ENCODE measurements around the gene MAJIN.

MAJIN gene

DNA sequence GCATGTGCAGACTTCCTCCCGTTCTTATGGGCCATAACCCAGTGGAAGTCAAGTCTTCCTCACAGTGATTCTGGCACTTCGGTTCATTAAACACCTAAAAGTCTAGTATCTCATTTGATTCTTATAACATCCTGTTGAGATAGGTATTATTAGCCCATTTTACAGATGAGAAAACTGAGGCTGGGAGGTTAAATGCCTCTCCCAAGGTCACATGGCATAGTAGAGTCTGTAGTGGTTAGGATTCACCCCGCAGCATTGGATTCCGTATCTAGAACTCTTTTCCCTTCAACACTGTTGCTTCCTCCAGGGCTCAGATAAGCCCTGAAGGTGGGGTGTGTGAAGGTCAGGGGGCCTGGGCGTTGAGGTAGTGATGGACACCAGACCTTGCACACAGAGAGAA is 39.6 kb downstream of the MAJIN start:
- no peak for DNase-seq (ENCODE audit: low read depth)

DNA sequence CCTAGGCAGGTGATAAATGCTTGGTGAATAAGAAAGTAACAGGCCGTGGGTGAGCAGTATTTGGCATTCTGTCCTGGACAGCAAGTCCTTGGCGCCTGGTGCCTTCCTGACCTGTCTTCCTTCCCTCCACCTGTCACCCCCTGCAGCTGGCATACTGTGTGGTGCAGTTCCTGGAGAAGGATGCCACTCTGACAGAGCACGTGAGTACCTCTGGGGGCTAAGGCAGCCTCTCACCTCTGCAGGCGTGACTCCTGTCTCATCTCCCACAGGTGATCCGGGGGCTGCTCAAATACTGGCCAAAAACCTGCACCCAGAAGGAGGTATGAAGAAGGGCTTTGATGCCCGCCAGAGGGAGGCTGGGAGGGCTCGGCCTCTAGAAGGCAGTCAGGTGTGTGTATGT is 40.6 kb downstream of the MAJIN start:
- DNase-seq (ENCODE audit: low read depth): no peak

DNA sequence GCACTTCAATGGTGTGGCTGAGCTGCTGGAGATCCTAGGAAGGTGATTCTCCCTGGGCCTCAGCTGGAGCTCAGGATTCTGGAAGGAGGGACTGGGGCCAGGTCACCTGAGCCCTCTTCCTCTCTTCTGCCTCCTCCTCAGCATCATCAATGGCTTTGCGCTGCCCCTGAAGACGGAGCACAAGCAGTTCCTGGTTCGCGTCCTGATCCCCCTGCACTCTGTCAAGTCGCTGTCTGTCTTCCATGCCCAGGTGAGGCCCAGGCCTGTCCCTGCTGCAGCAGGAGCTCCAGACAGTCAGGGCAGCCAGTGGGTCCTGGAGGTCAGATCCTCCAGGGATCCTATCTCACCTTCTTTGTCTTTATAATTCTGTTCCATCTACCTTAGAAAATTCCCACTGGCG is 41.6 kb downstream of the MAJIN start:
- no peak for DNase-seq (ENCODE audit: low read depth)

- DNase-seq (ENCODE audit: low read depth): no peak
Observed at GRCh38 chr11:64929625-64930024, 42.3 kb downstream of the MAJIN start.

GRCh38 chr11:64928957-64929356 is 43.0 kb downstream of the MAJIN start:
- DNase-seq (ENCODE audit: low read depth): no peak

GRCh38 chr11:64926689-64927088 is 45.2 kb downstream of the MAJIN start:
- DNase-seq (ENCODE audit: low read depth): no peak

DNA sequence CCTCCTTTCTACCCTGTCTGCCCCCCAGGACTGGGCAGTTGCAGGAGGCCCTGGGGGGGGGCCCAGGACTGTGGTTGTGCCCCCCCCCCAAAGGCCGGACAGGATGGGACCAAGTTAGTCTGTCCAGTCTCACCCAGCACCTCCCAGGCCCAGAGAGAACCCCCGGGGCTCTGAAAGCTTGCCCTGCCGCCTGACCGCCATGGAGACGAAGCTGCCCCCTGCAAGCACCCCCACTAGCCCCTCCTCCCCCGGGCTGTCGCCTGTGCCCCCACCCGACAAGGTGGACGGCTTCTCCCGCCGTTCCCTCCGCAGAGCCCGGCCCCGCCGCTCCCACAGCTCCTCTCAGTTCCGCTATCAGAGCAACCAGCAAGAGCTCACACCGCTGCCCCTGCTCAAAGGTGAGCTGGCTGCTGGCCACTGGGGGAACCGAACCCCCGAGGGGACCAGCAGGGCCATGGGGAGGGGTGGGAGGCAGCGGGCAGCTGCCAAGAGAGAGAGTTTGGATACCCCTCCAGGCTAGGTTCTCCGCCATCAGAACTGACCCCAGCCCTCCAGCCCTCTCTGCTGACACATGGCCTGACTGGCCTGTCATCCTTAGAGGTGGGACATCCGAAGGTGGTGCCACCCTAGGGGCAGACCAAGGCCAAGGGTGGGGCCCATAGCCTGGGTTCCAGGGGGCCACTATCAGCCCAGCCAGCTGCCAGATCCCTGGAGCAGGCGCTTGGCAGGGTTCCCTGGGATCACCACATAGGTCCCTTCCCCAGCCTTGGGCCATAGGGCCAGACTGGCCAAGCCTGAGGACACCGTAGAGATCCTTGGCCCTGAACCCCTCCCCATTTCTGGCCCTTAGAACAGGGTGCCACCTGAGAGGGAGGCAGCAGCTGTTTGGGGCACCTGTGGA is 46.1 kb downstream of the MAJIN start:
- no peak for DNase-seq (ENCODE audit: low read depth)

GRCh38 chr11:64924910-64925284 is 47.0 kb downstream of the MAJIN start:
- peak; percentile 26 for DNase-seq (ENCODE audit: low read depth)

DNA sequence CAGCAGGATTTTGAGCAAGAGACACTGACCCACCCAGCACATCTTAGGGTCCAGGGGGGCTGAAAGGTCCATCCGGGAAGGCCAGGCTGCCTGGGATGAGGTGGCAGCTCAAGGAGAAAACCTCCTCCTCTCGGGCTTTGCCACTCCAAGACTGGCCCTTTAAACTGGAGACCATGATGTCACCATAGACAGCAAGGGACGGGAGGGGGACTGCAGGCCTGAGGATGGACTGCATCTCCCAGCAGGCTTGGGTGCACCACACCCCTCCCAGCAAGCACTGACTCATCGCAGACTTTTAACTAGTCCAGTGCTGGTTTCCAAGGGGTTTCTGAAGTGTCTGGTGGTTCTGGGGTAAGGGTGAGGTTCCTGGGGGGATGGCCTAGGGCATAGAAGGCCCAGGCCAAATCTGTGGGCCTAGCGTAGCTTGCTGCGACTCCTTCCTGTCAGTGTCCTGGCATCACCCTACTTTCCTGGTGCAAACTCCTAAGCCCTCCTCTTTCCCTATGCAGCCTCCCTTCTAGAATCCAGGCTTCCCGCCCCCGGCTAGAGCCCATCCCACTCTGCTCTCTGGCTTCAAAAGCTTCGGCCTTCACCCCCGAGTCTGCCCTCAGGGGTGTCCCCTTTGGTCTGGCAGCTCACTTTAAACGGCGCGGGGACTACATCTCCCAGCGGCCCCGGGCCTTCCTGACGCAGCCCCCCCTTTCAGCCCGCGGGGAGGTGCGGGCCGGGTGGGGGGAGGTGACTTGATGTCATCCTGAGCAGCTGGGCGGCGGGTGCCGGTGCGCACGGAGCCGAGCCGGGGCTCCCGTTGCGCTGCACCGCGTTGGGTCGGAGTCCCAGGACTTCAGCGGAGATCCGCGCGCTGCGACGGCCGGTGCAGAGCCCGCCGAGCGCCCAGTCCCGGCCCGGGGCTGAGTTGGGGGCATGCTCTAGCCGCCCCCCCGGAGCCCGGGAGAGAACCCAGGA is 47.7 kb downstream of the MAJIN start, which contains the start of gene PPP2R5B:
PPP2R5B (plus strand) TSS at position 746 of the 966 bp plus-strand sequence. CDS start 1,046 bp downstream, outside the sequence.
- DNase-seq (ENCODE audit: low read depth): peak; percentile 97

GRCh38 chr11:64923151-64923661 is 48.7 kb downstream of the MAJIN start:
- no peak for DNase-seq (ENCODE audit: low read depth)

DNA sequence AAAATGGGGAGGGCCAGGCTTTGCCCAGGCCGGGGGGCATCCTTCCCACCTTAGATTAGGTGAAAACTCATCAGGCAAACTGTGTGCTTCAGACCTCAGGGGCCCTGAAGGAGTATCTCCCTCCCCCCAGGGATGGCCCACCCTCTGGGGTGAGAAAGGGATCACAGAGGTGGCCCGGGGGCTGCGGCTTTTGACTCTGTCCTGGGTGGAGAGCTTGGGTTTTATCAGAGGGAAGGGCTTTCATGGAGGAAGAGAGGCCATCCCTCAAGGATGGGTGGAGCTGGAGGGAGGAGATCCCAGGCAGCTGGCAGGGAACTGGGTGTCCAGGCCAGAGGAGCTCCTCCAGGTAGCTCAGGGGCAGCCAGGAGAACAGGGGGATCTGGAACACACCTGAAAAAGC is 50.5 kb downstream of the MAJIN start:
- DNase-seq (ENCODE audit: low read depth): no peak

GRCh38 chr11:64920124-64920523 is 51.8 kb downstream of the MAJIN start:
- no peak for DNase-seq (ENCODE audit: low read depth)

GRCh38 chr11:64919627-64920026 is 52.3 kb downstream of the MAJIN start:
- DNase-seq (ENCODE audit: low read depth): no peak

DNA sequence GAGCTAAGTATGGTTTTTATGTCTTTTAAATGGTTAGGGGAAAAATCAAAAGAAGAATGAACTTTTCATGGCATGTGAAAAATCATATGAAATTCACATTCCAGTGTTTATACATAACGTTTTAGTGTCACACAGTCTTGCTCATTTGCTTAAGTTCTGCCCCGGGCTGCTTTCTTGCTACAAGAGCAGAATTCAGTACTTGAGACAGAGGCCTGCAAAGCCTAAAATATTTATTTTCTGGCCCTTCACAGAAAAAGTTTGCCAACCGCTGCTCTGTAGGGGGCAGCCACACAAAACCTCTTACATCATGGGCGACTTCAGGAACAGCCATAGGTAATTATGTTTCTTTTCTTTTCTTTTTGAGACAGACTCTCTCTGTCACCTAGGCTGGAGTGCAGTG is 53.9 kb downstream of the MAJIN start:
- DNase-seq (ENCODE audit: low read depth): peak; percentile 72

GRCh38 chr11:64917663-64917995 is 54.3 kb downstream of the MAJIN start:
- DNase-seq (ENCODE audit: low read depth): no peak

- peak; percentile 100 for DNase-seq (ENCODE audit: low read depth)
Observed at GRCh38 chr11:64916775-64917662, 54.9 kb downstream of the MAJIN start, which contains the start of gene ATG2A. ATG2A (minus strand) TSS chr11:64917209; CDS start chr11:64917135, 74 bp downstream.

- DNase-seq (ENCODE audit: low read depth): peak; percentile 41
Observed at GRCh38 chr11:64916040-64916774, 55.7 kb downstream of the MAJIN start.

DNA sequence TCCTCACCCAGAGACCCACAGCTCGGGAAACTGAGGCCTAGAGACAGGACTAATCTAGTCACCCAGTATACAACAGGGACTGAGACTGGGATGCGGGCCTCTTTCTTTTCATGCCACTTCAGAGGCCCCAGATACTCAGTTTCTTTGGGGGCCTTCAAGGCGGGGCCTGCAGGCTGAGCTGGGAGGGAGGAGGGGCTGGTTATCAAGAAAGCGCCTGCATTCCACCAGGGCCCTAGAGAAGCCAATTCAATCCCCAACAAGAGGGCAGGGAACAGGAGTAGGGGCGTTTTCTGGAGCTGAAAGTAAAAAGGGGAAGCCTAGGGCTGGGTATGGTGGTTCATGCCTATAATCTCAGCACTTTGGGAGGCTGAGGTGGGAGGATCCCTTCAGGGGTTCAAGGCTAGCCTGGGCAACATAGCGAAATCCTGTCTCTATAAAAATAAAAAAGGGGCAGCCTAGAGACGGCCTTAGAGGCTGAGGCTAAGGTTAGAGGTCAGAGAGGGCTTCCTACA is 56.5 kb downstream of the MAJIN start:
- DNase-seq (ENCODE audit: low read depth): no peak

DNA sequence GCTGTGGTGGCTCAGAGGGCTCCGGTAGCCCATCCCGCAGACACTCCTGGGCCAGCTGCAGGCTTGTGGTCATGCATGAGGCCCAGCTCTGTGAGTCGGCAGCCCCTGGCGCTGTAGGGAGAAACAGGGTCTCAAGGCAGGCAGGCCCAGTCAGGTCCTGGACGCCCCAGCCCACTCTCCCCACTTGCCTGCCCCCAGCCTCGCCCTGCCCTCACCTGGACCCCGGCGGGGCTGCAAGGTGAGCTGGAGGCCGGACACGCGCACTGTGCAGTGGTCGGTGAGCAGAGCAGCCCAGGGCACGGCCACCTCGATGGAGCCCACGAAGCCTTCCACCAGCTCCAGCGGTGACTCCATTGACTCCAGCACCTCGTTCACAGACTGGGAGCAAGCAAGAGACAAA is 57.8 kb downstream of the MAJIN start:
- DNase-seq (ENCODE audit: low read depth): no peak

DNA sequence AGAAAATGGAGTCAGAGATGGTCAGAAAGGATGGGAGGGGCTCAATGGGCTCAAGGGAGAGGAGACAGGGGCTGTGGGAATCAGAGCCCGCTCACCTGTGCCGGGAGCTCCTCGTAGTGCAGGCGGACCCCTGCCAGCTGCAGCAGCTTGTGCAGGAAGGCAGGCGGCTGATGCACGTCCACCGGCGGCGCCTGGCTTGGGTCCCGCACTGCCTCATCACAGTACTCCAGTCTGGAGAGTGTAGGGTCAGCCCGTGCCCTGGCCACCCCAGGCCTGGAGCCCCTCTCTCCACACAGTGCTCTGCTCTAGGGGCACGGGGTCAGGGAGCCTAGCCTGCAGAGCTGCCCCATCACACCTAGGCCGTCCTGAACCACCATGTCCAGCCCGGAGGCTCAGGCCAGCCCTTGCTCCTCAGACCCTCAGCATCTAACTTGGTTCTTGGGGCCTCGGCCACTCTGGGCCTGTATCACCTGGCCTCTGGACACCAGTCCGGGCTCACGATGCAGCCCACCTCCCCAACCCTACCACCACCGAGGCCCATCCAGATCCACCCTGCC is 58.7 kb downstream of the MAJIN start:
- no peak for DNase-seq (ENCODE audit: low read depth)
